GM06990 (cell line): ENCODE results near the gene PDAP1.
"Not testable (repeated sequence)": the region's sequence is repeated elsewhere in the genome, so short reads cannot be mapped to it uniquely, and the experiment has no call there.

ENCODE experiments used
- DNase-seq: peaks from one replicate; pipeline ENCODE4 v3.0.0-alpha.2; 2011; ENCODE audit not compliant: insufficient read length; ENCODE audit errors: extremely low read depth
- H3K27me3 ChIP-seq: replicated peaks from 2 replicates; pipeline ENCODE4 v1.6.0; 2011; ENCODE audit warnings: low read length; ENCODE audit not compliant: control insufficient read depth, insufficient read depth
- H3K36me3 ChIP-seq: 2 replicates; pipeline ENCODE4 v1.5.1; 2011; ENCODE audit warnings: low read length; ENCODE audit not compliant: control insufficient read depth, insufficient read depth
- H3K4me3 ChIP-seq: replicated peaks from 2 replicates; pipeline ENCODE4 v1.5.1; 2011; ENCODE audit warnings: low read depth, mild to moderate bottlenecking, control low read depth, low read length
- TF ChIP-seq, protein P1 (sequence below): IDR thresholded peaks from 2 replicates; pipeline ENCODE4 v1.5.1; 2011; ENCODE audit warnings: low read length, control low read depth, mild to moderate bottlenecking, inconsistent platforms; ENCODE audit not compliant: insufficient read depth, poor library complexity, severe bottlenecking

PDAP1 gene

DNA sequence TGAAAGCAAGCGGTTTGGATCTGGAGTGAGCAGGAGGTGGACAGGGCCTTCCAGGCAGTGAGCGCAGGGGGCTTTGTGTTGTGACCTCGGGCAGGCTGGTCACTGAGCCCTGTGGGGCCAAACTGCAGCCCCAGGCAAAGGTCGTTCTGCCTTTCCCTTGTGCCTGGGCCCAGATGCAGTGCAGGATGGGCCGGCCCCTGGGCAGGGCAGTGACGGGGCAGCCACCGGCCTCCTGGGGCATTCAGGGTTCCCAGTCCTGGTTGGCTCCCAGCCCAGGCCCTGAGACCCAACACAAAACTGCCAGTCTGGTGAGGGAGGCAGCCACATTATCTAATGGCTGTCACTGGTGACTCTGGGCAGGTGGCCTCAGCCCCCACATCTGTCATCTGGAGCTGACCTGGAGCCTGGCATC lies 26.7 kb downstream of the PDAP1 start:
- Histone ChIP-seq H3K27me3 (no peaks in the 10 kb centered on the region), H3K36me3 (peaks cover 42% of the 10 kb centered on the region), H3K4me3 (no peak overlapping the region)
- TF ChIP-seq, protein P1, sequence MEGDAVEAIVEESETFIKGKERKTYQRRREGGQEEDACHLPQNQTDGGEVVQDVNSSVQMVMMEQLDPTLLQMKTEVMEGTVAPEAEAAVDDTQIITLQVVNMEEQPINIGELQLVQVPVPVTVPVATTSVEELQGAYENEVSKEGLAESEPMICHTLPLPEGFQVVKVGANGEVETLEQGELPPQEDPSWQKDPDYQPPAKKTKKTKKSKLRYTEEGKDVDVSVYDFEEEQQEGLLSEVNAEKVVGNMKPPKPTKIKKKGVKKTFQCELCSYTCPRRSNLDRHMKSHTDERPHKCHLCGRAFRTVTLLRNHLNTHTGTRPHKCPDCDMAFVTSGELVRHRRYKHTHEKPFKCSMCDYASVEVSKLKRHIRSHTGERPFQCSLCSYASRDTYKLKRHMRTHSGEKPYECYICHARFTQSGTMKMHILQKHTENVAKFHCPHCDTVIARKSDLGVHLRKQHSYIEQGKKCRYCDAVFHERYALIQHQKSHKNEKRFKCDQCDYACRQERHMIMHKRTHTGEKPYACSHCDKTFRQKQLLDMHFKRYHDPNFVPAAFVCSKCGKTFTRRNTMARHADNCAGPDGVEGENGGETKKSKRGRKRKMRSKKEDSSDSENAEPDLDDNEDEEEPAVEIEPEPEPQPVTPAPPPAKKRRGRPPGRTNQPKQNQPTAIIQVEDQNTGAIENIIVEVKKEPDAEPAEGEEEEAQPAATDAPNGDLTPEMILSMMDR, result no peak
- DNase-seq, result no peak

DNA sequence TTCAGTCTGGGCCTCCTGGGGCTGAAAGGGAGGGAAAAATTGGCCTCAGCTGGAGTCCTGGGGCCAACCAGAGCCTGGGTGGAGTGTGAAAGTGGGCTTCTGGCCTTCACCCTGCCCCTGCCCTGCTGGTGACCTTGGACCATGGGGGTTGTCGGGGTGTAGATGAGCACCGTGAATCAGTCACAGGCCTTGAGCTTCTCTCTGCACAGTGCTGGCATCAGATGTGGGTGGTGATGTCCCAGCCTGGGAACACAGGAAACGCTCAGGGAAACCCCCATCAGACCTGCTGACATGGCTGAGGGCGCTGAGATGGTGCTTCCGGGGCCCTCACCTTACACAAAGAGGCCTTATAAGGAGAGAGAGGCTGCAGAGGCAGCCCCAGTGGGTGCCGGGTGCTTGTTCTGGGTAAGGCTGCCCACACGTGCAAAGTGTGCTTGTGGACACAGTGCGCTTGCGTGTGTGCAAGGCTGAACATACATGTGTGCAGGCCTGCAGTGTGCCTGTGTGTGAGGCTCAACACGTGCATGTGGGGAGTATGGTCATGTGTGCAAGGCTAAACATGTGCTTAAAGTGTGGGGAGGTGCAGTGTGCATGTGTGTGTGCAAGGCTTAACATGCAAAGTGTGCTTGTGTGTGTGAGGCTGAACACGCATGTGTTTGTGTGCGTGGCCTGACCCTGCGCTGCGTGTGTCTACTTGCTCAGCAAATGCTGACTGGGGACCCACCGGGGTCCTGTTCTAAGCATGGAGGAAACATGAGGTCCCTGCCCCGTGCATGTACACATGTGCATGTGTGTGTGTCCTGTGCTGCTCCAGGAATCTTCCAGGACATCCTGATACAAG lies 27.4 kb downstream of the PDAP1 start:
- TF ChIP-seq, protein P1, result no peak
- Histone ChIP-seq H3K27me3 (no peaks in the 10 kb centered on the region), H3K4me3 (peak overlapping the region; percentile 67), H3K36me3 (peaks cover 36% of the 10 kb centered on the region)
- peak; percentile 84 for DNase-seq

DNA sequence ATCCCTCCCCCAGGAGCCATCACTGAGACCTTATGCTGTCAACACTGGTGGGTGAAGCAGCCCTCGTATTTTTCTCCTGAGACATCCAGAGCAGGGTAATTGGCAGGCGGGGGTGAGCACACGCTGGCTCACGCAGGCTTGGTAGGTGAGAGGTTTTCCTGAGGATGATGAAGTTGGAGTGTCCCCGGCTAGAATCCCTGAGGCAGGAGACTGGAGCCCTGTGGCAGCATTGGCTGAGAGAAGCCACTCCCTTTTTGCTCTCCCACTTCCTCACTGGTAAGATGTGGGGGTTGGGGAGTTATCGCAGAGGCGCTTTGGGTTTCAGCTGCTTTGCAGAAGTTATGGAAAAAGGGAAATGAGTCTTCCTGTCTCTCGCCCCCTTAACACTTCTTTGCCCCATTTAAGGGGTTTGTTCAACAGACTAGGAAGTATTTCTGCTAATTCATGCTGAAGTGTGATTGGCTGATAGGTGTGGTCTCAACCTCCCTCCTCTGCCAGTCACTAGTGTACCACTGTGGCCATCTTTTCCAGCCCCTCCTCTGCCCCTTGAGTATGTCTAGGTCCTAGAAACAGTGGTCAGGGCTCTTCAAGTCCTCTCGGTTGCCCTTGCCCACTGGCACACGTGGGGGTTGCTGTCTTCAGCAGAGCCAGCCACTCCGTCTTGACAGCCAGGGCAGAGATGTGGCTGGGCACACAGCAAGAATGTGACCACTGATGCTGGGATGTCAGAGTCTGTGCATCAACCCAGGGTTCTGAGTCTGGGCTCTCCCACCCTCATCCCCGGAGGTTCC lies 28.2 kb downstream of the PDAP1 start:
- TF ChIP-seq, protein P1, result no peak

DNA sequence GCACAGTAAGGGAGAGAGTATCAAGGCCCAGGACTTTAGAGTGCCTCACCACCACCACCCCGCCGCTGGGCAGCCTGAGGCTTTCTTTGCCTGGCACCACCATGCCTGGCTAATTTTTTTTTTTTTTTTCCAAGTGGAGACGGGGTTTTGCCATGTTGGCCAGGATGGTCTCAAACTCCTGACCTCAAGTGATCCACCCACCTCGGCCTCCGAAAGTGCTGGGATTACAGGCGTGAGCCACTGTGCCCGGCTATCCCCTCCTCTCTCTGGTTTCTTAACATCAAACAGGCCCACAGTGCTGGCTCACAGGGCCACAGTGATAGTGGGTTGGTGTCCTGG lies 28.7 kb downstream of the PDAP1 start:
- not testable (repeated sequence) for H3K27me3 ChIP-seq, DNase-seq
- Histone ChIP-seq H3K36me3 (peaks cover 31% of the 10 kb centered on the region), H3K4me3 (peak overlapping the region; percentile 67)

More for the DNA sequence above, 28.2 kb downstream of the PDAP1 start:
- peaks cover 32% of the 10 kb centered on the region for H3K36me3 ChIP-seq
- peak; percentile 86 for DNase-seq
- no peaks in the 10 kb centered on the region for H3K27me3 ChIP-seq
- H3K4me3 ChIP-seq, result peak overlapping the region; percentile 67

DNA sequence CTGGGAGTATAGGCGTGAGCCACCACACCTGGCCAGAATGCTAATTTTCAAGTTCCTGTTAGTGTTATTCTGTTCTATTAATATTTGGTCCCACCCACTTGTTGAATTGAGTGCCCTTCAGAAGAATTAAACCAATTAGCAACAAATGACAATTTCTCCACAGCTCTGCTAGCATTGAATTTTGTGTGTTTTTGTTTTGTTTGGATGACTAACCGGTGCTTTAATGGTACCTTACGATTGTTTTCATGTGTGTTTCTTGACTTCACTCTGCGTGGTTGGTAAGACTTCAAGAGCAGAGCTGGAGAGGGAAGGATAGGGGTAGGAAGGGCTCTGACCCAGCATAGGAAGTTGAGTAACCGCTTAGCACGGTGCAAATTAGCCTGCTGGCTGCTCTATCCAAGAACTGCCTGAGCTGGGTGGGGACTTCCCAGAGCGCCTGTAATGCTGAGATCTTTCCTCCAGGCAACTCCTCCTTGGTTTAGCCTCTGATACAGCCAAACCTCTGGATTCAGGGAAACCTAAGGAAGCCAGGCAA lies 29.3 kb downstream of the PDAP1 start:
- TF ChIP-seq, protein P1, result no peak
- peak; percentile 59 for DNase-seq
- peak overlapping the region; percentile 67 for H3K4me3 ChIP-seq

More for the DNA sequence above, 29.3 kb downstream of the PDAP1 start:
- H3K36me3 ChIP-seq, result peaks cover 27% of the 10 kb centered on the region
- no peaks in the 10 kb centered on the region for H3K27me3 ChIP-seq
